Right cardiac atrium (tissue), 5 donors: ENCODE measurements around the gene TBC1D22A. TPM values are rescaled to one million over a fixed set of nuclear protein-coding genes. Genes with fewer than 3 reads are reported as not detected.

Source experiments
- ATAC-seq, 2 donors: fragments of 200-7000 bp; cut with Tn5 transposase; one replicate each; pipeline versions ENCODE4 v1.8.0 to v1.9.1; 2020; ENCODE audit warnings: moderate library complexity in 2 of 2, mild to moderate bottlenecking in 1 of 2
- DNase-seq, 3 donors: peaks; one replicate each; pipeline ENCODE4 v3.0.0-alpha.2; 2020
- H3K27ac ChIP-seq: one replicate; pipeline ENCODE4 v1.5.1; 2013; ENCODE audit warnings: mild to moderate bottlenecking, low read length, control low read depth, moderate library complexity
- H3K27me3 ChIP-seq: one replicate; pipeline ENCODE4 v1.6.1; 2013; ENCODE audit not compliant: control insufficient read depth, insufficient read depth
- H3K4me1 ChIP-seq: one replicate; pipeline ENCODE4 v1.6.1; 2013; ENCODE audit warnings: low read length; ENCODE audit not compliant: control insufficient read depth, insufficient read depth
- H3K4me3 ChIP-seq: one replicate; pipeline ENCODE4 v1.5.1; 2013; ENCODE audit warnings: low read length, control low read depth
- H3K9me3 ChIP-seq: one replicate; pipeline ENCODE4 v1.6.1; 2013; ENCODE audit warnings: low read length; ENCODE audit not compliant: control insufficient read depth
- WGBS: extraction: QIAGEN DNeasy Blood & Tissue Kit; methylation state at CpG from one replicate; pipeline ENCODE4 v1.1.7; 2013; 5-methylcytosine and 5-hydroxymethylcytosine counted together
- intact Hi-C, 4 donors: fragments of 100-400 bp; cut with DNase I; formaldehyde crosslinking; loops; one replicate each; pipeline versions ENCODE4 v1.11.0 to v1.14.0; 2022 to 2023
- polyA plus RNA-seq: library from polyadenylated mRNA; stranded (reverse); fragments of 200-250 nt; gene quantifications from one replicate; pipeline ENCODE4 v1.2.3, GENCODE V29; 2013
- total RNA-seq, 4 donors: library from RNA; stranded (reverse); fragmentation: NEBNext Ultra II Directional; extraction: Animal tissue kit (Norgen Biotek cat#: 25700); gene quantifications; one replicate each; pipeline ENCODE4 v1.2.1, GENCODE V29; 2021
- donor health status: healthy with polysubstance abuse.
- donor health status: DM: no; HTN: yes; CAD: no.
- donor health status: DM: no; HTN: no; CAD: no.
- donor health status: DM: no; HTN: yes; CAD: no; lungs with severe emphysema.
- donor health status: DM: yes; HTN: yes; CAD: no.

The TBC1D22A gene
- total and polyA plus RNA-seq, 5 donors = 12.0 to 17.3 (median 15.7) TPM

GRCh38 chr22:47110817-47111443 lies 348.5 kb downstream of the TBC1D22A start:
- ATAC-seq (peak in 1 of 2 donors; percentile 59), DNase-seq (no peak)
- WGBS = 73% methylated on average over 18 of the region's 18 CpGs
- Histone ChIP-seq H3K27ac (no peak overlapping the region), H3K4me3 (no peak overlapping the region), H3K27me3 (no peaks in the 10 kb centered on the region), H3K9me3 (no peaks in the 10 kb centered on the region), H3K4me1 (no peaks in the 10 kb centered on the region)
- intact Hi-C loops = no loop called here

- no peaks in the 10 kb centered on the region for H3K9me3 ChIP-seq
- no peak overlapping the region for H3K27ac ChIP-seq
- ATAC-seq = peak in 1 of 2 donors; percentile 29
- no peak overlapping the region for H3K4me3 ChIP-seq
- 84% methylated on average over 29 of the region's 29 CpGs for WGBS
- H3K4me1 ChIP-seq = no peaks in the 10 kb centered on the region
- H3K27me3 ChIP-seq = no peaks in the 10 kb centered on the region
- intact Hi-C loops = no loop called here
- DNase-seq = peak in 1 of 3 donors; percentile 38
Observed at GRCh38 chr22:47111626-47112581, 349.5 kb downstream of the TBC1D22A start.

- Histone ChIP-seq H3K27ac (no peak overlapping the region), H3K9me3 (no peaks in the 10 kb centered on the region), H3K27me3 (no peaks in the 10 kb centered on the region), H3K4me3 (no peak overlapping the region), H3K4me1 (no peaks in the 10 kb centered on the region)
- intact Hi-C loops = no loop called here
- 89% methylated on average over 13 of the region's 13 CpGs for WGBS
- no peak for DNase-seq
- ATAC-seq = no peak
Observed at GRCh38 chr22:47112582-47112965, 350.1 kb downstream of the TBC1D22A start.

- 88% methylated on average over 17 of the region's 17 CpGs for WGBS
- intact Hi-C loops = no loop called here
- H3K4me1 ChIP-seq = no peaks in the 10 kb centered on the region
- ATAC-seq (no peak), DNase-seq (peak in 1 of 3 donors; percentile 56)
- no peaks in the 10 kb centered on the region for H3K27me3 ChIP-seq
- no peak overlapping the region for H3K27ac ChIP-seq
- no peaks in the 10 kb centered on the region for H3K9me3 ChIP-seq
- H3K4me3 ChIP-seq = no peak overlapping the region
Observed at GRCh38 chr22:47112994-47113852, 350.8 kb downstream of the TBC1D22A start.

- Histone ChIP-seq H3K27ac (no peak overlapping the region), H3K4me1 (no peaks in the 10 kb centered on the region), H3K27me3 (no peaks in the 10 kb centered on the region), H3K4me3 (no peak overlapping the region), H3K9me3 (no peaks in the 10 kb centered on the region)
- intact Hi-C loops = no loop called here
- 96% methylated on average over 8 of the region's 8 CpGs for WGBS
- DNase-seq (no peak), ATAC-seq (no peak)
Observed at GRCh38 chr22:47113853-47114415, 351.5 kb downstream of the TBC1D22A start.

GRCh38 chr22:47114813-47115517 lies 352.5 kb downstream of the TBC1D22A start:
- DNase-seq = peak in 1 of 3 donors; percentile 29
- Histone ChIP-seq H3K9me3 (no peaks in the 10 kb centered on the region), H3K27me3 (no peaks in the 10 kb centered on the region), H3K4me3 (no peak overlapping the region), H3K4me1 (no peaks in the 10 kb centered on the region), H3K27ac (no peak overlapping the region)
- ATAC-seq = no peak
- intact Hi-C loops = no loop called here
- WGBS = 92% methylated on average over 20 of the region's 20 CpGs

GRCh38 chr22:47115518-47115890 lies 353.1 kb downstream of the TBC1D22A start:
- Histone ChIP-seq H3K27me3 (no peaks in the 10 kb centered on the region), H3K27ac (no peak overlapping the region), H3K4me3 (no peak overlapping the region), H3K4me1 (no peaks in the 10 kb centered on the region), H3K9me3 (no peaks in the 10 kb centered on the region)
- peak in 1 of 3 donors; percentile 27 for DNase-seq
- intact Hi-C loops = no loop called here
- ATAC-seq = no peak
- WGBS = 94% methylated on average over 14 of the region's 14 CpGs

- DNase-seq = peak in 1 of 3 donors; percentile 44
- H3K27me3 ChIP-seq = no peaks in the 10 kb centered on the region
- no peaks in the 10 kb centered on the region for H3K9me3 ChIP-seq
- ATAC-seq = no peak
- intact Hi-C loops = no loop called here
- no peak overlapping the region for H3K4me3 ChIP-seq
- no peak overlapping the region for H3K27ac ChIP-seq
- WGBS = 85% methylated on average over 13 of the region's 13 CpGs
- H3K4me1 ChIP-seq = no peaks in the 10 kb centered on the region
Observed at GRCh38 chr22:47115921-47116320, 353.5 kb downstream of the TBC1D22A start.

GRCh38 chr22:47116426-47117341 lies 354.2 kb downstream of the TBC1D22A start:
- Histone ChIP-seq H3K4me3 (no peak overlapping the region), H3K27ac (no peak overlapping the region), H3K27me3 (no peaks in the 10 kb centered on the region), H3K9me3 (no peaks in the 10 kb centered on the region), H3K4me1 (no peaks in the 10 kb centered on the region)
- ATAC-seq (peak in 1 of 2 donors; percentile 28), DNase-seq (peak in 1 of 3 donors; percentile 36)
- intact Hi-C loops = no loop called here
- WGBS = 96% methylated on average over 28 of the region's 28 CpGs
